Stomach (tissue), 9 donors: Measurements from ENCODE around the gene CFAP299. TPM values are rescaled to one million over a fixed set of nuclear protein-coding genes. Genes with fewer than 3 reads are reported as not detected.

ENCODE experiments used
- DNase-seq, 2 donors: peaks; one replicate each; pipeline versions ENCODE4 v3.0.0 to v3.0.0-alpha.2; 2013 to 2019
- H3K27ac ChIP-seq, 5 donors: fragments of 200-600 bp in 4 of 5; sonication (generic) in 4 of 5; one replicate each; pipeline ENCODE4 v1.5.1; 2013 to 2019; ENCODE audit warnings: mild to moderate bottlenecking in 1 of 5, moderate library complexity in 1 of 5
- H3K27me3 ChIP-seq, 3 donors: fragments of 200-600 bp; sonication (generic); one replicate each; pipeline ENCODE4 v1.5.1; 2017 to 2019; ENCODE audit warnings: mixed run types in 1 of 3
- H3K36me3 ChIP-seq, 4 donors: fragments of 200-600 bp; sonication (generic); 1 replicate in 3 of 4; 2 replicates in 1 of 4; pipeline ENCODE4 v1.5.1; 2016 to 2019
- H3K4me1 ChIP-seq, 4 donors: fragments of 200-600 bp; sonication (generic); one replicate each; pipeline ENCODE4 v1.5.1; 2016 to 2019
- H3K4me3 ChIP-seq, 4 donors: fragments of 200-600 bp; sonication (generic) in 3 of 4; one replicate each; pipeline ENCODE4 v1.5.1; 2016 to 2019; ENCODE audit warnings: mild to moderate bottlenecking in 1 of 4
- H3K9me3 ChIP-seq, 4 donors: fragments of 200-600 bp; sonication (generic); one replicate each; pipeline ENCODE4 v1.5.1; 2016 to 2019
- CTCF ChIP-seq, 7 experiments: fragments of 450-650 bp in 4 of 7; fragments of 200-600 bp in 3 of 7; sonication (generic) in 3 of 7; IDR thresholded peaks; one replicate each; pipeline ENCODE4 v1.5.1; 2016 to 2019; ENCODE audit warnings: antibody characterized with exemption in 7 of 7, control low read depth in 2 of 7, mild to moderate bottlenecking in 1 of 7
- EP300 ChIP-seq: sonication (generic); formaldehyde crosslinking; IDR thresholded peaks from one replicate; pipeline ENCODE4 v1.6.1; 2017; ENCODE audit warnings: antibody characterized with exemption
- POLR2A ChIP-seq, 4 donors: fragments of 450-650 bp; IDR thresholded peaks; one replicate each; pipeline ENCODE4 v1.6.1; 2016; ENCODE audit warnings: antibody characterized with exemption in 4 of 4, control low read depth in 2 of 4, mild to moderate bottlenecking in 1 of 4, moderate library complexity in 1 of 4
- POLR2AphosphoS5 ChIP-seq, 3 donors: sonication (generic); formaldehyde crosslinking; IDR thresholded peaks; one replicate each; pipeline ENCODE4 v1.6.1; 2016; ENCODE audit warnings: antibody characterized with exemption in 3 of 3
- WGBS, 5 donors: extraction: QIAGEN DNeasy Blood & Tissue Kit in 3 of 5; methylation state at CpG; one replicate each; pipeline versions ENCODE4 v1.1.5 to v1.1.7; 2013 to 2018; 5-methylcytosine and 5-hydroxymethylcytosine counted together
- intact Hi-C: fragments of 100-400 bp; cut with DNase I; formaldehyde crosslinking; loops from one replicate; pipeline ENCODE4 v1.15.1; 2023; ENCODE audit warnings: low total_unique reads
- polyA plus RNA-seq, 3 donors: library from polyadenylated mRNA; stranded (reverse); fragments of 200-250 nt; gene quantifications; one replicate each; pipeline ENCODE4 v1.2.3, GENCODE V29; 2013
- total RNA-seq, 5 donors: library from RNA; depleted of rRNA; stranded (reverse); fragments of >200 nt; gene quantifications; one replicate each; pipeline versions ENCODE4 v1.1.0 to v1.2.3, GENCODE V29; 2014 to 2016
- donor health status: healthy with polysubstance abuse.
- donor health status: Bipolar disorder and iron deficiency.
- donor health status: healthy.

CFAP299 gene
- total and polyA plus RNA-seq, 8 donors: 0.73 TPM; not detected in 7

DNA sequence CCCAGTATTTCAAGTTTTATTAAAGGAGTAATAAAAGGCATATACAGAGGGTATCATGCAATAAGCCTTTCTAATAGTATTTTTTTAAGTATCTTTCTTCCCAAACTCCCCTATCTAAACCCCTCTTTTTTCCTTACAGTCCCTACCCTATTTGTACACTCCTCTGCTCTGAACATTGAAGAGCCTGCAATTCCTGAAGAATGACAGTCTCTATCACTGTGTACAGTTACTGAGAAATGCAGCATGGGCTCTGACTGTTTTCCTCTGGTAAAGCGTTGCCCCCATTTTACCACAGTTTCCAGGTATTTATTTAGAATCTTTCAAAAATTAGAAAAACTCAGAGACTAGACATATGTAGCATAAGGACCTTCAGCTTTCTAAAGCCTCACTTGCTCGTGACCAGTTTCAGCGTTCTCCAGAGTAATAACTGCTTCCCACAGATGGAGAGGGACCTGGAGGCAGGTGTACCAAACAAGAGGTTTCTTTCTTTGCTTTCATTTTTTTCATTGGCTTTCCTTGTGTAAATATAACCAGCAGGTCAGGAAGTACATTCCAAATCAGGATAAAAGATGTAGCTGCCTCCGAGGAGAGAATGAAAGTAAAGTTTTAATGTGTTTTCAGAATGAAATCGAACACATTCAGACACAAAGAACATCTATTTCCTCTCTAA is 230.8 kb downstream of the CFAP299 start:
- Histone ChIP-seq H3K27ac (no peak overlapping the region), H3K36me3 (no peaks in the 10 kb centered on the region), H3K9me3 (peaks cover 0 to 8% (median 6%) of the 10 kb centered on the region in 4 donors), H3K4me3 (peak overlapping the region in 1 of 4 donors; percentile 11), H3K4me1 (no peaks in the 10 kb centered on the region), H3K27me3 (no peaks in the 10 kb centered on the region)
- 29 to 52% (median 40%) methylated on average over 5 of the region's 5 CpGs for WGBS, 5 donors
- TF ChIP-seq CTCF (IDR thresholded peaks at IDR 0.05) (no peak), POLR2A (IDR thresholded peaks at IDR 0.05) (no peak), EP300 (no peak), POLR2AphosphoS5 (IDR thresholded peaks at IDR 0.05) (no peak)
- peak in 1 of 2 donors; percentile 31 for DNase-seq
- intact Hi-C loops: no loop called here

- Histone ChIP-seq H3K4me3 (no peak overlapping the region), H3K27ac (no peak overlapping the region), H3K36me3 (no peaks in the 10 kb centered on the region), H3K4me1 (no peaks in the 10 kb centered on the region), H3K27me3 (no peaks in the 10 kb centered on the region), H3K9me3 (no peaks in the 10 kb centered on the region)
- TF ChIP-seq CTCF (IDR thresholded peaks at IDR 0.05): no peak
- TF ChIP-seq EP300: no peak
- TF ChIP-seq POLR2A (IDR thresholded peaks at IDR 0.05): no peak
- no peak for TF ChIP-seq POLR2AphosphoS5 (IDR thresholded peaks at IDR 0.05)
- DNase-seq: no peak
- WGBS, 5 donors: 61 to 90% (median 86%) methylated on average over 1 of the region's 1 CpG
- intact Hi-C loops: no loop called here
Measured at GRCh38 chr4:80568891-80569290, 233.4 kb downstream of the CFAP299 start.

DNA sequence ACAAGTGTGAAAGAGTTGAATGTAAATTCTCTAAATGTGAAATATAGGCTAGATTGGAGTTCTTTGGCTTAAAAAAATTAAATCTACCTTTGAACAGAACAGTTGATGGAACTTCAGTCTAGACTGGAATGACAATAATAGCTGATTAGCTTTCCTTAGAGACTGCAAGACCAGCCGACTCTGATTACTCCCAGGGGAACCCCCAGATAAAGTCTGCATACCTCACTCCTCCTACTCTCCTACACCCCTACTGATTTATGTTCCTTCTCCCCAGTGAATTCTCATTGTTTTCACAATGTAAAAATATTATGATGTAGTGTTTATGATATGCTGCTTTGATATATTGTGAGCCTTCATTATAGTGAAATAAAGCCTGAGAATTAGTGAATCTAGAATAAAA is 241.3 kb downstream of the CFAP299 start:
- 13 to 36% (median 24%) methylated on average over 1 of the region's 1 CpG for WGBS, 5 donors
- Histone ChIP-seq H3K36me3 (no peaks in the 10 kb centered on the region), H3K9me3 (no peaks in the 10 kb centered on the region), H3K27ac (no peak overlapping the region), H3K4me1 (no peaks in the 10 kb centered on the region), H3K4me3 (no peak overlapping the region), H3K27me3 (no peaks in the 10 kb centered on the region)
- intact Hi-C loops: no loop called here
- no peak for DNase-seq
- TF ChIP-seq CTCF (IDR thresholded peaks at IDR 0.05) (no peak), POLR2A (IDR thresholded peaks at IDR 0.05) (no peak), EP300 (no peak), POLR2AphosphoS5 (IDR thresholded peaks at IDR 0.05) (no peak)

GRCh38 chr4:80578001-80578400 is 242.5 kb downstream of the CFAP299 start:
- H3K9me3 ChIP-seq: no peaks in the 10 kb centered on the region
- WGBS, 5 donors: 50 to 79% (median 74%) methylated on average over 1 of the region's 1 CpG
- no peaks in the 10 kb centered on the region for H3K4me1 ChIP-seq
- intact Hi-C loops: no loop called here
- no peak overlapping the region for H3K4me3 ChIP-seq
- DNase-seq: no peak
- no peak for TF ChIP-seq POLR2AphosphoS5 (IDR thresholded peaks at IDR 0.05)
- TF ChIP-seq EP300: no peak
- no peak for TF ChIP-seq CTCF (IDR thresholded peaks at IDR 0.05)
- no peak for TF ChIP-seq POLR2A (IDR thresholded peaks at IDR 0.05)
- H3K27ac ChIP-seq: no peak overlapping the region
- no peaks in the 10 kb centered on the region for H3K36me3 ChIP-seq
- no peaks in the 10 kb centered on the region for H3K27me3 ChIP-seq
